ENCODE data around the gene PRMT2.
"Not testable (repeated sequence)": the region's sequence is repeated elsewhere in the genome, so short reads cannot be mapped to it uniquely, and the experiment has no call there.

PRMT2 gene

GRCh38 chr21:46668381-46668780, 32.9 kb downstream of the PRMT2 start:
- DNase-seq (ENCODE audit: low read depth in 1 of 2, low spot score in 1 of 2), result no peak
- H3K27me3 ChIP-seq (ENCODE audit: insufficient read depth, poor library complexity, severe bottlenecking), result peaks cover 5% of the 10 kb centered on the region
- H3K27ac ChIP-seq (replicated peaks), result no peak overlapping the region
- no peak for TF ChIP-seq SPI1 (IDR thresholded peaks at IDR 0.05; ENCODE audit: borderline replicate concordance, low read depth)
- no peak for TF ChIP-seq POLR2AphosphoS5 (IDR thresholded peaks at IDR 0.05; ENCODE audit: low read depth)
- TF ChIP-seq REST (IDR thresholded peaks at IDR 0.05; ENCODE audit: insufficient replicate concordance, low read depth), result no peak
- H3K4me3 ChIP-seq (replicated peaks; ENCODE audit: insufficient read depth, low read length), result no peak overlapping the region

DNA sequence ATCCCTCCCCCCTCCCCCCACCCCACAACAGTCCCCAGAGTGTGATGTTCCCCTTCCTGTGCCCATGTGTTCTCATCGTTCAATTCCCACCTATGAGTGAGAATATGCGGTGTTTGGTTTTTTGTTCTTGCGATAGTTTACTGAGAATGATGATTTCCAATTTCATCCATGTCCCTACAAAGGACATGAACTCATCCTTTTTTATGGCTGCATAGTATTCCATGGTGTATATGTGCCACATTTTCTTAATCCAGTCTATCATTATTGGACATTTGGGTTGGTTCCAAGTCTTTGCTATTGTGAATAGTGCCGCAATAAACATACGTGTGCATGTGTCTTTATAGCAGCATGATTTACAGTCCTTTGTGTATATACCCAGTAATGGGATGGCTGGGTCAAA, 33.4 kb downstream of the PRMT2 start:
- not testable (repeated sequence) for H3K27ac ChIP-seq (replicated peaks); DNase-seq (ENCODE audit: low read depth in 1 of 2, low spot score in 1 of 2); H3K27me3 ChIP-seq (ENCODE audit: insufficient read depth, poor library complexity, severe bottlenecking); H3K4me3 ChIP-seq (replicated peaks; ENCODE audit: insufficient read depth, low read length)

GRCh38 chr21:46674430-46675007, 39.0 kb downstream of the PRMT2 start:
- Histone ChIP-seq H3K4me3 (replicated peaks; ENCODE audit: insufficient read depth, low read length) (no peak overlapping the region), H3K27ac (replicated peaks) (no peak overlapping the region), H3K27me3 (ENCODE audit: insufficient read depth, poor library complexity, severe bottlenecking) (no peaks in the 10 kb centered on the region)
- TF ChIP-seq GABPA (IDR thresholded peaks at IDR 0.05; ENCODE audit: low read depth) (no peak), POLR2AphosphoS5 (IDR thresholded peaks at IDR 0.05; ENCODE audit: low read depth) (no peak), REST (IDR thresholded peaks at IDR 0.05; ENCODE audit: insufficient replicate concordance, low read depth) (no peak), CTCF (IDR thresholded peaks at IDR 0.05; ENCODE audit: insufficient read depth, low read length) (no peak), SPI1 (IDR thresholded peaks at IDR 0.05; ENCODE audit: borderline replicate concordance, low read depth) (no peak)
- DNase-seq (ENCODE audit: low read depth in 1 of 2, low spot score in 1 of 2), result no peak

DNA sequence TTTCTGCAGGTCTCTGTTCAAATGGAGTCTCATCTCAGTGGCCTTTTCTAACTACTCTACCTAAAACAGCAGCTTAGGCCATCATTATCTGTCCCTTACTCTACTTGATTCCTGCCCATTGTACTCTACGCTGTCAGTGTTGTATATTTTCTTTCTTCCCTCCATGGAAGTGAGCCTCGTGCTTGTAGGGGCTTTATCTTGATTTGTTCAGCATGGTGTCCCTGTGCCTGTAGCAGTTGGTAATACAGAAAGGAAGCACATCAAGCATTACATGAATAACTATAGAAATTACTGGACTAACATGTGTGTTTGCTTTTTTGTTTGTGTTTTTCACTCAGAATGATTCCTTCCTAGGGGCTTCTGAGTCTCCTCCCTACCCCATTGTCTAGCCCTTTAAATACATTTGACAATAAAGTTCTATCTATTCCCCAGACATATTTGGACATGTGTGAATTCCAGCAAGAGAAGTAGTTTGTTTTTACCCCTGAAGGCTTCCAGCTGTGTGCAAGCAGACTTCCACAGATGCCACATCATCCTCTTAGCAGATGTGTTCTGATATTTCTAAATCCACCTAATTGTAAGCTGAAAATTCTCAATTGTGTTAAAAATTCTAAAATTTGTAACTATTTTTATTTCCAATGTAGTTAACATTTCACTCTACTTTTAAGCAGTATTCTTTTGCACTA, 40.3 kb downstream of the PRMT2 start:
- Histone ChIP-seq H3K4me3 (replicated peaks; ENCODE audit: insufficient read depth, low read length) (no peak overlapping the region), H3K27me3 (ENCODE audit: insufficient read depth, poor library complexity, severe bottlenecking) (no peaks in the 10 kb centered on the region), H3K27ac (replicated peaks) (no peak overlapping the region)
- DNase-seq (ENCODE audit: low read depth in 1 of 2, low spot score in 1 of 2), result no peak
- TF ChIP-seq SPI1 (IDR thresholded peaks at IDR 0.05; ENCODE audit: borderline replicate concordance, low read depth) (no peak), REST (IDR thresholded peaks at IDR 0.05; ENCODE audit: insufficient replicate concordance, low read depth) (no peak), GABPA (IDR thresholded peaks at IDR 0.05; ENCODE audit: low read depth) (no peak)

DNA sequence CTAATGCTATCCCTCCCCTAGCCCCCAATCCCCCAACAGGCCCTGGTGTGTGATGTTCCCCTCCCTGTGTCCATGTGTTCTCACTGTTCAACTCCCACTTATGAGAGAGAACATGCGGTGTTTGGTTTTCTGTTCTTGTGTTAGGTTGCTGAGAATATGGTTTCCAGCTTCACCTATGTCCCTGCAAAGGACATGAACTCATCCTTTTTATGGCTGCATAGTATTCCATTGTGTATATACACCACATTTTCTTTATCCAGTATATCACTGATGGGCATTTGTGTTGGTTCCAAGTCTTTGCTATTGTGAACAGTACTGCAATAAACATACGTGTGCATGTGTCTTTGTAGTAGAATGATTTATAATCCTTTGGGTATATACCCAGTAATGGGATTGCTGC, 41.1 kb downstream of the PRMT2 start:
- not testable (repeated sequence) for H3K27ac ChIP-seq (replicated peaks); H3K4me3 ChIP-seq (replicated peaks; ENCODE audit: insufficient read depth, low read length); H3K27me3 ChIP-seq (ENCODE audit: insufficient read depth, poor library complexity, severe bottlenecking); DNase-seq (ENCODE audit: low read depth in 1 of 2, low spot score in 1 of 2)

DNA sequence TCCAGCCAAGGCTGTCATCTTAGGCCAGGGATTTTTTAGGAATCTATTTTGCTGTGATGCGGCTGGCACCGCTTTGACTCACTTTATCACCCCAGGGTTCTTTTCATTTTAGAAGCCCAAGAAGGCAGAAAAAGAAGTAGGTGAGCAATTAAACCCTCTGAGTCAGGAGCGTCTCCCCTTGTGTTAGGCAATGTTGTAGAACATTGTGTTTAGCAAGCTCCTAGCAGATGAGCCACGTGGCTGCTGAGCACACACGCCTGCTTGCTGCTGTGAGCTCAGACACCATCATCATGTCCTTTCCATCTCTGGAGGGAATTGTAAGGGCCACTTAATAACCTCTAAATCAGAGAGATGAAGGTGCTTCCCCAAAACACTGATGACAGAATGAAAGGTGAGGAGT, 46.1 kb downstream of the PRMT2 start:
- H3K27ac ChIP-seq (replicated peaks); H3K27me3 ChIP-seq (ENCODE audit: insufficient read depth, poor library complexity, severe bottlenecking); H3K4me3 ChIP-seq (replicated peaks; ENCODE audit: insufficient read depth, low read length): not testable (repeated sequence)
- DNase-seq (ENCODE audit: low read depth in 1 of 2, low spot score in 1 of 2), result peak in 1 of 2 experiments; percentile 5

GRCh38 chr21:46698652-46699051, 63.2 kb downstream of the PRMT2 start:
- not testable (repeated sequence) for DNase-seq (ENCODE audit: low read depth in 1 of 2, low spot score in 1 of 2); H3K27me3 ChIP-seq (ENCODE audit: insufficient read depth, poor library complexity, severe bottlenecking); H3K27ac ChIP-seq (replicated peaks); H3K4me3 ChIP-seq (replicated peaks; ENCODE audit: insufficient read depth, low read length)

DNA sequence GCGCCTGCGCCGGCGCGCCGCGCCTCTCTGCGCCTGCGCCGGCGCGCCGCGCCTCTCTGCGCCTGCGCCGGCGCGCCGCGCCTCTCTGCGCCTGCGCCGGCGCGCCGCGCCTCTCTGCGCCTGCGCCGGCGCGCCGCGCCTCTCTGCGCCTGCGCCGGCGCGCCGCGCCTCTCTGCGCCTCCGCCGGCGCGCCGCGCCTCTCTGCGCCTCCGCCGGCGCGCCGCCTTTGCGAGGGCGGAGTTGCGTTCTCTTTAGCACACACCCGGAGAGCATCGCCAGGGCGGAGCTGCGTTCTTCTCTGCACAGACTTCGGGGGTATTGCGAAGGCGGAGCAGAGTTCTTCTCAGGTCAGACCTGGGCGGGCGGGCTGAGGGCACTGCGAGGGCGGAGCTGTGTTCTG, 63.6 kb downstream of the PRMT2 start:
- not testable (repeated sequence) for H3K27me3 ChIP-seq (ENCODE audit: insufficient read depth, poor library complexity, severe bottlenecking); DNase-seq (ENCODE audit: low read depth in 1 of 2, low spot score in 1 of 2); H3K27ac ChIP-seq (replicated peaks); H3K4me3 ChIP-seq (replicated peaks; ENCODE audit: insufficient read depth, low read length)
